Omental fat pad (tissue), 4 donors: ENCODE data around the gene LARGE1. TPM values are rescaled to one million over a fixed set of nuclear protein-coding genes. Genes with fewer than 3 reads are reported as not detected.

ENCODE experiments used
- ATAC-seq: fragments of 150-250 bp; one replicate; pipeline ENCODE4 v1.9.1; 2016; ENCODE audit warnings: mild to moderate bottlenecking, moderate library complexity; ENCODE audit not compliant: low FRiP score
- DNase-seq: peaks from one replicate; pipeline ENCODE4 v3.0.0-alpha.2; 2019; ENCODE audit warnings: low spot score
- total RNA-seq, 4 donors: library from RNA; depleted of rRNA; stranded (reverse); fragments of >200 nt; gene quantifications; one replicate each; pipeline ENCODE4 v1.1.0, GENCODE V29; 2016
- TF ChIP-seq, protein P1 (sequence below), 3 donors: fragments of 450-650 bp; IDR thresholded peaks; one replicate each; pipeline ENCODE4 v1.5.1; 2016 to 2017; ENCODE audit warnings: antibody characterized with exemption in 3 of 3, mild to moderate bottlenecking in 3 of 3, moderate library complexity in 2 of 3

LARGE1 gene
- total RNA-seq, 4 donors from 2014 or later = 16.5 to 31.2 (median 22.3) TPM

- no peak for DNase-seq
- no peak for ATAC-seq
- TF ChIP-seq, protein P1, sequence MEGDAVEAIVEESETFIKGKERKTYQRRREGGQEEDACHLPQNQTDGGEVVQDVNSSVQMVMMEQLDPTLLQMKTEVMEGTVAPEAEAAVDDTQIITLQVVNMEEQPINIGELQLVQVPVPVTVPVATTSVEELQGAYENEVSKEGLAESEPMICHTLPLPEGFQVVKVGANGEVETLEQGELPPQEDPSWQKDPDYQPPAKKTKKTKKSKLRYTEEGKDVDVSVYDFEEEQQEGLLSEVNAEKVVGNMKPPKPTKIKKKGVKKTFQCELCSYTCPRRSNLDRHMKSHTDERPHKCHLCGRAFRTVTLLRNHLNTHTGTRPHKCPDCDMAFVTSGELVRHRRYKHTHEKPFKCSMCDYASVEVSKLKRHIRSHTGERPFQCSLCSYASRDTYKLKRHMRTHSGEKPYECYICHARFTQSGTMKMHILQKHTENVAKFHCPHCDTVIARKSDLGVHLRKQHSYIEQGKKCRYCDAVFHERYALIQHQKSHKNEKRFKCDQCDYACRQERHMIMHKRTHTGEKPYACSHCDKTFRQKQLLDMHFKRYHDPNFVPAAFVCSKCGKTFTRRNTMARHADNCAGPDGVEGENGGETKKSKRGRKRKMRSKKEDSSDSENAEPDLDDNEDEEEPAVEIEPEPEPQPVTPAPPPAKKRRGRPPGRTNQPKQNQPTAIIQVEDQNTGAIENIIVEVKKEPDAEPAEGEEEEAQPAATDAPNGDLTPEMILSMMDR (IDR thresholded peaks at IDR 0.05) = no peak
Measured at GRCh38 chr22:33429281-33429680, 491.0 kb downstream of the LARGE1 start.

DNA sequence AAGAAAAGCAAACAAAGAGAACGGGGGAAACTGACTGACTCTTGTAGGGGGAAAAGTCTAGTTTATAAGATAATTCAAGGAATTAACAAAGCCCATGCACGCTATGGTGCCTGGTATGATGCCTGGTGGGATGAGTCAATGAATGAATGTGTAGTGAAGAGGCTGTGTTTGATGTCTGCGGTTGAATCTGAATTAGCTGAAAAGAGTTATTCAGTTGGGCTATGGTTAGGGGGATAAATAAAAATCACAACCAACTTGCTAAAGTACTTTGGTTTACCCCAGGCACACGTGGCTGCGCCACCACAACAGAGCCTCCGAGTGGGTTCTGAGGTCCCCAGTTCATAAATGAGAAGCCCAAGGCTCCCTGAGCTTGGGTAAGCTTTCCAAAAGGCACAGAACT, 492.8 kb downstream of the LARGE1 start:
- DNase-seq = no peak
- no peak for ATAC-seq

GRCh38 chr22:33426451-33426850, 493.8 kb downstream of the LARGE1 start:
- no peak for ATAC-seq

More for the DNA sequence above, 492.8 kb downstream of the LARGE1 start:
- TF ChIP-seq, protein P1 (IDR thresholded peaks at IDR 0.05) = no peak

DNA sequence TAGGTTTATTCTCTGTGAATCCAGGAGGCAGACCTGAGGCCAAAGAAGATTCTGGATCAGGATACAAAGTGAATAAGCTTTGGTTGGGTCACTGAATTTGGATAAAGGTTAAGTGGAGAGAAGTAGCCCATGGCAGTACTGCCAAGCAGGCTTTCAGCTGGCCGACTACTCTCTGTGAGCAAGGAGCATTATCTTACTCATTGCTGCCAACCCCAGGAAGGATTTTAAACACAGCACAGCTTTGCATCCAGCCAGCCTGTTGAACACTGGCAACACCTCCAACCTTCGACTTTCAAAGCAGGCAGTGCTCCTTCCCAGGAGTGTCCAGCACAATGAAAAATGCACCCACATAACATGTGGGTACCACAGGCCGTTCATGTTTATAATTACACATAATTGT, 498.4 kb downstream of the LARGE1 start:
- TF ChIP-seq, protein P1 (IDR thresholded peaks at IDR 0.05) = no peak
- ATAC-seq (no peak), DNase-seq (no peak)

More at GRCh38 chr22:33426451-33426850, 493.8 kb downstream of the LARGE1 start:
- no peak for DNase-seq
- TF ChIP-seq, protein P1 (IDR thresholded peaks at IDR 0.05) = no peak

GRCh38 chr22:33418484-33418883, 501.8 kb downstream of the LARGE1 start:
- TF ChIP-seq, protein P1 (IDR thresholded peaks at IDR 0.05) = no peak
- ATAC-seq (no peak), DNase-seq (no peak)

DNA sequence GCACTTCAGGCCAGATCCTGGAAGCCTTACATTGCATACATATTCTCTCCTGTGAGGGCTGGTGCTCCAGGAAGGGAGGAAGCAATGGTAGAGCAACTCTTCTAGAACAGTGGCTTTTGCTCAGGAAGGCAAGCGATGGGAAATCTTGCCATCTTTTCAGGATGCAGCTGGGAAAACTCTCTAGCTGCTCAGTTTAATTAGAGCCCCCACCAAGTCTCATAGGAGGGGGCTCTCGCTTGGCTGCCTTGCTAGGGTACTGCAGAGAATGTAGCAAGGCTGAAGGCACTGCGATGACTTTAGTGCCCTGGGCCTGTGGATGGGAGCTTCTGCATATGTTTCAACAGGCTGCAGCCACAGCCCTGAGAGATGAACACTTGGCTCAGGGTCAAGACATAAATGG, 504.9 kb downstream of the LARGE1 start:
- DNase-seq (no peak), ATAC-seq (no peak)
- TF ChIP-seq, protein P1 (IDR thresholded peaks at IDR 0.05) = no peak

DNA sequence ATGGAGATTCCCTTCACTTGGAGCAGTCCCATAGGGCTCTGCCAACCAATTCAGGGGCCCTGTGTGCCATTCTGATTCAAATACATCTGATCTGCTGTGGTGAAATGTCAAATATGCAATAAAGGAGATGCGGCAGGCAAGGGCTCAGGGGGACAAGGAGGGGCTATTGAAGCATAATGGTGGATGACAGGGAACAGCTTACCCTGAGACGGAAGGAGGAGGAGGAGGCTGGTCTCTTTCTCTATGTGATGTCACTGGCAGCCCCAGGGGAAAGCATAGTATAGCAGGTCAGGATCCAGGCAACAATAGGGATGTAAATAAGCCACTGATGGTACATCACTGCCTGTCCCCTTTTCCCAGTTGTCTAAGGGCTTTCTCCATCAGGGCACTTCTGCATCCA, 511.2 kb downstream of the LARGE1 start:
- TF ChIP-seq, protein P1 (IDR thresholded peaks at IDR 0.05) = no peak
- DNase-seq (no peak), ATAC-seq (no peak)
